Vagina (tissue), 2 donors: Measurements from ENCODE around the gene PTOV1. TPM values are rescaled to one million over a fixed set of nuclear protein-coding genes. Genes with fewer than 3 reads are reported as not detected.

Source experiments
- DNase-seq, 2 donors: peaks; one replicate each; pipeline ENCODE4 v3.0.0-alpha.2; 2017; ENCODE audit errors: extremely low spot score in 2 of 2
- H3K27ac ChIP-seq: fragments of 200-600 bp; sonication (generic); one replicate; pipeline ENCODE4 v1.5.1; 2019
- H3K27me3 ChIP-seq: fragments of 200-600 bp; sonication (generic); one replicate; pipeline ENCODE4 v1.5.1; 2019
- H3K36me3 ChIP-seq, 2 donors: fragments of 200-600 bp; sonication (generic); one replicate each; pipeline ENCODE4 v1.5.1; 2017 to 2019
- H3K4me1 ChIP-seq: fragments of 200-600 bp; sonication (generic); one replicate; pipeline ENCODE4 v1.5.1; 2019
- H3K4me3 ChIP-seq, 2 donors: fragments of 200-600 bp; sonication (generic); 1 replicate in 1 of 2; 2 replicates in 1 of 2; pipeline ENCODE4 v1.5.1; 2016 to 2019
- H3K9me3 ChIP-seq: fragments of 200-600 bp; sonication (generic); one replicate; pipeline ENCODE4 v1.5.1; 2019
- POLR2A ChIP-seq, 2 donors: fragments of 450-650 bp; IDR thresholded peaks; one replicate each; pipeline ENCODE4 v1.6.1; 2017; ENCODE audit warnings: antibody characterized with exemption in 2 of 2, mild to moderate bottlenecking in 2 of 2, moderate library complexity in 2 of 2
- POLR2AphosphoS5 ChIP-seq, 2 donors: sonication (generic); formaldehyde crosslinking; IDR thresholded peaks; one replicate each; pipeline ENCODE4 v1.9.0; 2017; ENCODE audit warnings: antibody characterized with exemption in 2 of 2, mild to moderate bottlenecking in 2 of 2, low read depth in 1 of 2; ENCODE audit not compliant: insufficient read depth in 1 of 2
- intact Hi-C: fragments of 100-400 bp; cut with DNase I; formaldehyde crosslinking; loops from one replicate; pipeline ENCODE4 v1.15.1; 2023
- total RNA-seq: library from RNA; depleted of rRNA; stranded (reverse); fragments of >200 nt; gene quantifications from one replicate; pipeline ENCODE4 v1.2.3, GENCODE V29; 2016
- TF ChIP-seq, protein P1 (sequence below), 3 experiments: fragments of 450-650 bp in 2 of 3; fragments of 200-600 bp in 1 of 3; sonication (generic) in 1 of 3; IDR thresholded peaks; one replicate each; pipeline ENCODE4 v1.5.1; 2017 to 2019; ENCODE audit warnings: antibody characterized with exemption in 3 of 3, mild to moderate bottlenecking in 2 of 3, moderate library complexity in 2 of 3

PTOV1 gene
- total RNA-seq, 1 donor from 2014 or later = 109 TPM

DNA sequence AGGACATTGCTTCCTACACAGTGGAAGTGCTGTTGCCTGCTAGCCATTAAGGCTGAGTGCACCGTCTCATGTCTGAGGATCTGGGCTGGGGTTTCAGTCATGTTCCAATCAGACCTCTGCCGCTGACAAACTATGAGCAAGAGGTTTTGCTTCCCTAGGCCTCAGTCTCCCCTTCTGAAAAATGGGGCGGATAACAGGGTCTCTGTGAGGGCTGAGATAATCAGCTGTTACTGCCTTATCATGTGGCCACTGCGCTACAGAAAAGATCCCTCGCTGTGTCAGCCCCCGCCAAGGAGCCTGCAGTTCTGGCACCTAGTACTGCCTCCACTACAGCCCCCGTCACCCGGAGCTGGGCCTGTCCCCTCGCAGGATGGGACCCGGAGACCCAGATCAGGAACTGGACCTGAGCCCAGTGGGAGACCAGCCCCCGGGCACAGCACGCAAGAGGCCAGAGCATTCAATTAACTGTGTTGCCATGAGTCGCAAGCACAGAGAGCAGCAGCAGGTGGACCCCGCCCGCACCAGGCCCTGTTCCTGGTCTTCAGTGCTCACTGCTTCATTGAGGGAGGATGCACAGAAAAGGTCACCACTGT, 19.4 kb downstream of the PTOV1 start:
- Histone ChIP-seq H3K27me3 (no peaks in the 10 kb centered on the region), H3K4me1 (peaks cover 59% of the 10 kb centered on the region), H3K36me3 (peaks cover 0 to 7% of the 10 kb centered on the region in 2 donors), H3K4me3 (peak overlapping the region; percentile 58 to 65), H3K9me3 (no peaks in the 10 kb centered on the region), H3K27ac (peak overlapping the region; percentile 92)
- TF ChIP-seq, protein P1, sequence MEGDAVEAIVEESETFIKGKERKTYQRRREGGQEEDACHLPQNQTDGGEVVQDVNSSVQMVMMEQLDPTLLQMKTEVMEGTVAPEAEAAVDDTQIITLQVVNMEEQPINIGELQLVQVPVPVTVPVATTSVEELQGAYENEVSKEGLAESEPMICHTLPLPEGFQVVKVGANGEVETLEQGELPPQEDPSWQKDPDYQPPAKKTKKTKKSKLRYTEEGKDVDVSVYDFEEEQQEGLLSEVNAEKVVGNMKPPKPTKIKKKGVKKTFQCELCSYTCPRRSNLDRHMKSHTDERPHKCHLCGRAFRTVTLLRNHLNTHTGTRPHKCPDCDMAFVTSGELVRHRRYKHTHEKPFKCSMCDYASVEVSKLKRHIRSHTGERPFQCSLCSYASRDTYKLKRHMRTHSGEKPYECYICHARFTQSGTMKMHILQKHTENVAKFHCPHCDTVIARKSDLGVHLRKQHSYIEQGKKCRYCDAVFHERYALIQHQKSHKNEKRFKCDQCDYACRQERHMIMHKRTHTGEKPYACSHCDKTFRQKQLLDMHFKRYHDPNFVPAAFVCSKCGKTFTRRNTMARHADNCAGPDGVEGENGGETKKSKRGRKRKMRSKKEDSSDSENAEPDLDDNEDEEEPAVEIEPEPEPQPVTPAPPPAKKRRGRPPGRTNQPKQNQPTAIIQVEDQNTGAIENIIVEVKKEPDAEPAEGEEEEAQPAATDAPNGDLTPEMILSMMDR (IDR thresholded peaks at IDR 0.05) = no peak
- TF ChIP-seq POLR2A (IDR thresholded peaks at IDR 0.05) = no peak
- no peak for TF ChIP-seq POLR2AphosphoS5 (IDR thresholded peaks at IDR 0.05; ENCODE audit: insufficient read depth in 1 of 2, low read depth in 1 of 2)
- intact Hi-C loops = no loop called here
- no peak for DNase-seq

DNA sequence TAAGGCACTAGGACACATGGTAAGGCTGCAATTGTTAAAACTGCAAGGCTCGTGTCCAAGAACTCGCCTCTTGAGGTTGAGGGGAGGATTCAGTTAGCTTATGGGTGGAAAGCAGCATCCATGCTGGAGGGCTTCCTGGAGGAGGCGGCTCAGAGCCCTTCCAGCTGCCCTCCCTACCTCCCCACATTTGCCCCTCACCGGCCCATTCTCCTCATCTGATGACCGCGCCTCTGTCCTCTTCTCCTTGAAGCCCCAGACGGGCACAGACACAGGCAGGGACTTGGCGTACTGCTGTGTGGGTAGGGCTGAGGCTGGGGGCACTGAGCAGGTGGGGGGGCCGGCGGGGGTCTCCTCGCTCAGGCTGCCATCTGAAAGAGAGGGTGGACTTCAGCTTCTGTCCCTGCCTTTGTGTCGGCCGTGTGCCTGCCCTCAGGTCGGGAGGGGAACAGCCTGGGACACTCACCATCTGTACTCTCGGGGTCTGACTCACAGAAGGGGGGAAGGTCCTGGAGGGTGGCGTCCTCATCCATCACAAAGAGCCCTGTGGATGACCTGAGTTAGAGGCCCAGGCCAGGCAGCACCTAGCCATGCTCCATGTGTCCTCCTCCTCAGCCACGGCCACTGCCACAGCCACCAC, 20.5 kb downstream of the PTOV1 start:
- peaks cover 0 to 7% of the 10 kb centered on the region in 2 donors for H3K36me3 ChIP-seq
- H3K9me3 ChIP-seq = no peaks in the 10 kb centered on the region
- TF ChIP-seq POLR2A (IDR thresholded peaks at IDR 0.05) (no peak), POLR2AphosphoS5 (IDR thresholded peaks at IDR 0.05; ENCODE audit: insufficient read depth in 1 of 2, low read depth in 1 of 2) (no peak)
- TF ChIP-seq, protein P1 (IDR thresholded peaks at IDR 0.05) = no peak
- intact Hi-C loops = no loop called here
- peaks cover 54% of the 10 kb centered on the region for H3K4me1 ChIP-seq
- no peak for DNase-seq
- H3K27ac ChIP-seq = no peak overlapping the region
- no peak overlapping the region for H3K4me3 ChIP-seq
- no peaks in the 10 kb centered on the region for H3K27me3 ChIP-seq

DNA sequence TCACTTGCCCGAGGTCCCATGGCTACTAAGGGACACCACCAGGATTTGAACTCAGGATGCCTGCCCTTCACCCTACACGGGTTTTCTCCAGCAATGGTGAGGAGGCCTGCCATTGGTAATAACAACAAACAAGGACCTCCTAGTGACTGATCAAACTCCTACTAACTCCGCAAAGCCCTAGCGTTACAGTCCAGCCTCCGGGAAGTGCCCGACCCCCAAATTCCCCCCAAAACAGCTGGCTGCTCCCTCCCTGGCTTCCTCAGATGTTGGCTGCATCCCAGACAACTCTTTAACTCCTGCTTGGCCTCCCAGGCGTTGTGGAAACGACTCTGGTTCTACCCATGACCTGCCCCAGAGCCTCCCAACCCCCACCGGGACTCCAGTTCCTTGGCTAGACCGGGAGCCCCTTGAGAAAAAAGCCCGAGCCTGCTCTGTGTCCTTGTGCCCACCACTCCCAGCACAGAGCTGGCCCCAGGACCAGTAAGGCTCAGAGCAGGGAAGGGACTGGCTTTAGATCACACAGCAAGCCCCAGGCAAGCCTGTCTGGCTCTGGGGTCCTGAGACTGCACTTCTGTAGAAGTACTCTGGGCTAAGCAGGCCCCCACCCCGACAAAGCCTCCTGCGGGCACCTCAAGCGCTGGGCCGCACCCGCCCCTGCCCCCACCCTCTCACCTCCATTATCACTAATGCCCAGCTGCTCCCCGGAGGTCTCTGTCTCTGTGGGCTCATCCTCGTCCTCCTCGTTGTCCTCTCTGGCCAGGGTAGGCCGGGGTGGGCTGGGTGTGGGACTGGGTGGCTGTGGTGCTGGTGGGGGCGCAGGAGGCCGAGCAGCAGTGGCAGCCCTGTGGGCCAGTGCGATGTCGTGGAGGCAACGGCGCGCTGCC, 21.5 kb downstream of the PTOV1 start:
- Histone ChIP-seq H3K9me3 (no peaks in the 10 kb centered on the region), H3K27me3 (no peaks in the 10 kb centered on the region), H3K36me3 (peaks cover 0 to 7% of the 10 kb centered on the region in 2 donors), H3K4me3 (no peak overlapping the region), H3K27ac (no peak overlapping the region), H3K4me1 (peaks cover 49% of the 10 kb centered on the region)
- intact Hi-C loops = no loop called here
- TF ChIP-seq, protein P1 (IDR thresholded peaks at IDR 0.05) = no peak
- TF ChIP-seq POLR2A (IDR thresholded peaks at IDR 0.05) (no peak), POLR2AphosphoS5 (IDR thresholded peaks at IDR 0.05; ENCODE audit: insufficient read depth in 1 of 2, low read depth in 1 of 2) (no peak)
- DNase-seq = no peak

DNA sequence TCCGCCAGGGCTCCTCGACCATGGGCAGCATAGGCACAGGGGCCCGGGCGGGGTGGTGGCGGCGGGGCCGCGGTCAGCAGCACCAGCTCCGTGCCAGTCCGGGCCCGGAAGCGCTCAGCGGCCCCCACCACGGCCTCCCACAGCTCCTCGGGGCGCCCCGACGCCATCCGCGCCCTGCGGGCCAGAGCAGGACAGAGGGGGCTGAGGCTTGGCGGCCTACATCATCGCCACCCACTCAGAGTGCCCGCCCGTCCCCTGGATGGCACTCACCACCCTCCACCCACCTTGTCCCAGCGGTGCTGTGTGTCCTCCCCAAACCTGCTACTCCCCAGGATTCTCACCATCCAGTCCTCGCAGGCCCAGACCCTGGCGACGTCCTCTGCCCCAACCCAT, 22.2 kb downstream of the PTOV1 start:
- intact Hi-C loops = no loop called here
- peaks cover 44% of the 10 kb centered on the region for H3K4me1 ChIP-seq

More for the DNA sequence above, 22.2 kb downstream of the PTOV1 start:
- TF ChIP-seq POLR2A (IDR thresholded peaks at IDR 0.05) (no peak), POLR2AphosphoS5 (IDR thresholded peaks at IDR 0.05; ENCODE audit: insufficient read depth in 1 of 2, low read depth in 1 of 2) (no peak)
- TF ChIP-seq, protein P1 (IDR thresholded peaks at IDR 0.05) = no peak
- no peaks in the 10 kb centered on the region for H3K27me3 ChIP-seq
- H3K27ac ChIP-seq = no peak overlapping the region
- no peaks in the 10 kb centered on the region for H3K9me3 ChIP-seq
- DNase-seq = no peak
- H3K36me3 ChIP-seq = peaks cover 0 to 7% of the 10 kb centered on the region in 2 donors
- H3K4me3 ChIP-seq = no peak overlapping the region
